Thyroid gland (tissue), 4 donors: ENCODE results near the gene OR51A4. TPM values are rescaled to one million over a fixed set of nuclear protein-coding genes. Genes with fewer than 3 reads are reported as not detected.
"Not testable (repeated sequence)": the region's sequence is repeated elsewhere in the genome, so short reads cannot be mapped to it uniquely, and the experiment has no call there.

Experiments
- DNase-seq, 2 donors: peaks; one replicate each; pipeline ENCODE4 v3.0.0-alpha.2; 2019
- H3K27ac ChIP-seq, 3 donors: fragments of 200-600 bp; sonication (generic); 1 replicate in 2 of 3; 2 replicates in 1 of 3; pipeline ENCODE4 v1.5.1; 2016 to 2019; ENCODE audit warnings: mild to moderate bottlenecking in 1 of 3, moderate library complexity in 1 of 3
- H3K27me3 ChIP-seq: fragments of 200-600 bp; sonication (generic); one replicate; pipeline ENCODE4 v1.5.1; 2019
- H3K36me3 ChIP-seq, 2 donors: fragments of 200-600 bp; sonication (generic); one replicate each; pipeline ENCODE4 v1.5.1; 2016 to 2019
- H3K4me1 ChIP-seq, 2 donors: fragments of 200-600 bp; sonication (generic); one replicate each; pipeline ENCODE4 v1.5.1; 2017 to 2019
- H3K4me3 ChIP-seq, 3 donors: fragments of 200-600 bp; sonication (generic); replicated peaks in 1 of 3; 1 replicate in 2 of 3; 2 replicates in 1 of 3; pipeline ENCODE4 v1.5.1; 2016; ENCODE audit warnings: mild to moderate bottlenecking in 1 of 3
- H3K9me3 ChIP-seq: fragments of 200-600 bp; sonication (generic); one replicate; pipeline ENCODE4 v1.5.1; 2017
- CTCF ChIP-seq, 6 experiments: fragments of 200-600 bp in 3 of 6; fragments of 450-650 bp in 3 of 6; sonication (generic) in 3 of 6; IDR thresholded peaks; one replicate each; pipeline ENCODE4 v1.5.1; 2016 to 2019; ENCODE audit warnings: antibody characterized with exemption in 6 of 6, mild to moderate bottlenecking in 2 of 6, inconsistent platforms in 1 of 6, moderate library complexity in 1 of 6
- POLR2A ChIP-seq, 2 donors: fragments of 450-650 bp; IDR thresholded peaks; one replicate each; pipeline ENCODE4 v1.6.1; 2017; ENCODE audit warnings: antibody characterized with exemption in 2 of 2, mild to moderate bottlenecking in 2 of 2, moderate library complexity in 1 of 2
- WGBS, 2 donors: methylation state at CpG; one replicate each; pipeline ENCODE4 v1.1.5; 2017; 5-methylcytosine and 5-hydroxymethylcytosine counted together
- intact Hi-C: fragments of 100-400 bp; cut with DNase I; formaldehyde crosslinking; loops from one replicate; pipeline ENCODE4 v1.15.1; 2023
- total RNA-seq, 4 donors: library from RNA; depleted of rRNA; stranded (reverse); fragments of >200 nt; gene quantifications; one replicate each; pipeline ENCODE4 v1.2.3, GENCODE V29; 2016

The OR51A4 gene
- total RNA-seq, 4 donors from 2014 or later = not detected

DNA sequence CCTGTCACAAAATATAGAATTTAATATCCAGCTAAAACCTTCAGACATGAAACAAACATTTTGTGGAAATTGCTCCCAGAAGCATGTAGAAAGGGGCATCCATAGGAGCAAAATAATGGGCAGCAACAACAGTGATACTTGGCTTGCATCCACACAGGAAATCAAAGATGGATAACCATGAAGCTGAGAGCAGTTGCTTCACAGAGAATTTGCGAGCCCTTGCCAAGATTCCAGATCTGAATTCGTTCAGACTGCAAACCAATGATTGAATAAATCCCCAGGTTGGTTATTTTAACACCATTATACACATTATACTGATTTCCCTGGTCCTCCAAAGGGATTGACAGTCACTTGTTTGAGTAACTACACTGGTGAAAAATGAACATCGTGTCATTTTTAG is 31.6 kb upstream of the OR51A4 start:
- H3K36me3 ChIP-seq = no peaks in the 10 kb centered on the region
- no peak overlapping the region for H3K27ac ChIP-seq
- H3K4me3 ChIP-seq = no peak overlapping the region
- no peaks in the 10 kb centered on the region for H3K9me3 ChIP-seq
- H3K27me3 ChIP-seq = no peaks in the 10 kb centered on the region
- DNase-seq = no peak
- TF ChIP-seq CTCF (IDR thresholded peaks at IDR 0.05) (no peak), POLR2A (IDR thresholded peaks at IDR 0.05) (no peak)
- 65 to 67% methylated on average over 3 of the region's 3 CpGs for WGBS, 2 donors
- intact Hi-C loops = no loop called here
- H3K4me1 ChIP-seq = peaks cover 0 to 5% of the 10 kb centered on the region in 2 donors

GRCh38 chr11:4975436-4975835 is 28.0 kb upstream of the OR51A4 start:
- DNase-seq = no peak
- no peak for TF ChIP-seq CTCF (IDR thresholded peaks at IDR 0.05)
- no peak for TF ChIP-seq POLR2A (IDR thresholded peaks at IDR 0.05)
- Histone ChIP-seq H3K4me3 (no peak overlapping the region), H3K27ac (no peak overlapping the region), H3K36me3 (no peaks in the 10 kb centered on the region), H3K27me3 (no peaks in the 10 kb centered on the region), H3K4me1 (no peaks in the 10 kb centered on the region), H3K9me3 (no peaks in the 10 kb centered on the region)
- 82 to 88% methylated on average over 5 of the region's 5 CpGs for WGBS, 2 donors
- intact Hi-C loops = no loop called here

DNA sequence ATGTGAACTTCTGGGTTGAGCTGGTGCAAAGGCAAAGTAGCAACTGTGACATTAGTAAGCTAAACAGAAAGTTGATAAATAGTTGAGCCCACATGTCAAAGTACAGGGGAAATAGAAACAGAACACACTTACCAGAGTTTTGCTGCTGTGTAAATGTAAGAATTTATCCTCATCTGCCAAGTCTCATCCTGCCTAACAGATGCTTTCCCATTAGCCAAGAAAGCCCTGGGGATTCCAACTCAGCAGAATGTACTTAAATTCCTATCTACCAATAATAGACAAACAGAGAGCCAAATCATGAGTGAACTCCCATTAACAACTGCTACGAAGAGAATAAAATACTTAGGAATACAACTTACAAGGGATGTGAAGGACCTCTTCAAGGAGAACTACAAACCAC is 15.4 kb upstream of the OR51A4 start:
- Histone ChIP-seq H3K4me1 (no peaks in the 10 kb centered on the region), H3K36me3 (no peaks in the 10 kb centered on the region), H3K9me3 (no peaks in the 10 kb centered on the region), H3K27ac (no peak overlapping the region), H3K27me3 (no peaks in the 10 kb centered on the region), H3K4me3 (no peak overlapping the region)
- TF ChIP-seq POLR2A (IDR thresholded peaks at IDR 0.05) = no peak
- TF ChIP-seq CTCF (IDR thresholded peaks at IDR 0.05) = no peak
- no peak for DNase-seq
- WGBS, 2 donors = 45 to 49% methylated on average over 1 of the region's 1 CpG
- intact Hi-C loops = no loop called here

DNA sequence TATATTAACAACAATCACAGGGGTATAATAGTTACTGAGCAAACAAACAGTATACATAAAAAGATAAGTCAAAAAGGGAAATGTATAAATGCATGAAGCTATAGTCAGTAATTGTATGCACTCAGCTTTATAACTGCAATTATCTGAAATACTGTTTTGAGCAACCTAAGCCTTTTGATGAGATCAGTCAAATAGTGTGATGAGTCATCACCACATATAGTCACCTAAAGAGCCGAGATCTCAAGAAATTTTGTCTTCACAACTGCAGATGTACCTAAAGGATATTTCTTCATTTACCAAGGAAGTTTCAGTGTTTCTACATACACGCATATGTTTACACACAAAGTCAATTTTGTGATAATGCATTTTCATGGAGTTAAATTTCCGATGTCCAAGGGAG is 13.5 kb upstream of the OR51A4 start:
- no peak for DNase-seq
- TF ChIP-seq POLR2A (IDR thresholded peaks at IDR 0.05) (no peak), CTCF (IDR thresholded peaks at IDR 0.05) (no peak)
- H3K4me3 ChIP-seq = no peak overlapping the region
- 88 to 91% methylated on average over 3 of the region's 3 CpGs for whole genome bisulfite sequencing, 2 donors
- no peaks in the 10 kb centered on the region for H3K27me3 ChIP-seq
- intact Hi-C loops = no loop called here
- no peaks in the 10 kb centered on the region for H3K36me3 ChIP-seq
- no peak overlapping the region for H3K27ac ChIP-seq
- no peaks in the 10 kb centered on the region for H3K4me1 ChIP-seq
- no peaks in the 10 kb centered on the region for H3K9me3 ChIP-seq

DNA sequence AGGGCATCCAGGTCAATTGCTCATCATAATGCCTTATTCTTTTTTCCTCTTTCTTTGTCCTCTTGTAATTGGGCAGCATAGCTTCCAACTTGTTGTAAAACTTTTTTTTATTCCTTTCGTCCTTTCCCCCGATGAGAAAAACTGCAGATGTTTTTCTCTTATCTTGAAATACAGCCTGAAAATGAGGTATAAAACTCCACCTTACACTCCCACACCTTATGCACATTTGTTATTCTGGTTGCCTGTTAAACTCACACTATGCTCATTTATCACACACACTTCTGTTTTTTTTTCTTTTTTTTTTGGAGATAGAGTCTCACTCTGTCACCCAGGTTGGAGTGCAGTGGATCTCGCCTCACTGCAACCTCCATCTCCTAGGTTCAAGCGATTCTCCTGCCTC is 10.0 kb upstream of the OR51A4 start:
- intact Hi-C loops = no loop called here
- Histone ChIP-seq H3K27ac (no peak overlapping the region), H3K9me3 (no peaks in the 10 kb centered on the region), H3K4me1 (no peaks in the 10 kb centered on the region), H3K36me3 (no peaks in the 10 kb centered on the region), H3K27me3 (no peaks in the 10 kb centered on the region), H3K4me3 (no peak overlapping the region)
- TF ChIP-seq POLR2A (IDR thresholded peaks at IDR 0.05) (no peak), CTCF (IDR thresholded peaks at IDR 0.05) (no peak)
- DNase-seq = no peak
- 86 to 88% methylated on average over 4 of the region's 4 CpGs for WGBS, 2 donors

- WGBS, 2 donors = 82 to 86% methylated on average over 2 of the region's 2 CpGs
- H3K4me1 ChIP-seq, intact Hi-C loops, H3K4me3 ChIP-seq, H3K27ac ChIP-seq, DNase-seq, H3K27me3 ChIP-seq, H3K36me3 ChIP-seq, H3K9me3 ChIP-seq: not testable (repeated sequence)
Measured at GRCh38 chr11:4955613-4956012, 8.2 kb upstream of the OR51A4 start, which contains the start of gene OR51A2. Gene OR51A2, minus strand, starts transcription at chr11:4955713. Its CDS starts 0 bp downstream, at chr11:4955713.
